HCT116 (cell line): ENCODE data around the gene FNDC8. TPM values are rescaled to one million over a fixed set of nuclear protein-coding genes. Genes with fewer than 3 reads are reported as not detected.

Experiments used
- ATAC-seq: fragments of 200-7000 bp; cut with Tn5 transposase; 2 replicates; pipeline ENCODE4 v1.9.1; 2020; ENCODE audit warnings: mild to moderate bottlenecking, moderate library complexity
- BruUV-seq: library from RNA; stranded (reverse); fragments of 400-500 nt; replicated peaks from 2 replicates; lab custom pipeline; 2021; lab: Mats Ljungman, UMichigan
- CTCF ChIA-PET: fragments of 300-600 bp; sonication (Branson Sonifier 250); formaldehyde crosslinking; loops from one replicate; lab custom pipeline; 2021; ENCODE audit warnings: antibody characterized with exemption; lab: Charles Lee
- POLR2A ChIA-PET: fragments of 300-600, 350-600 bp; sonication (Branson Sonifier 250); formaldehyde crosslinking; loops from one replicate; lab custom pipeline; 2021; ENCODE audit warnings: antibody characterized with exemption; lab: Charles Lee
- RAD21 ChIA-PET, 2 experiments: fragments of 300-600 bp; sonication (Branson Sonifier 250); formaldehyde crosslinking; loops; one replicate each; lab custom pipeline; 2023; ENCODE audit warnings: low total read pairs in 2 of 2; ENCODE audit not compliant: uncharacterized antibody in 2 of 2, unreplicated experiment in 2 of 2, low non-redundant PET in 1 of 2; lab: Charles Lee
- DNase-seq: peaks from one replicate; pipeline ENCODE4 v3.0.0-alpha.2; 2010; ENCODE audit warnings: low read depth, low spot score
- H2AFZ ChIP-seq: fragments of 200-600 bp; shearing (Covaris generic), sonication (generic); 2 replicates; pipeline ENCODE4 v1.6.1; 2017; ENCODE audit warnings: low read depth, mixed run types, mixed read lengths, antibody characterized with exemption, low read length; ENCODE audit not compliant: poor library complexity, severe bottlenecking
- H3K27ac ChIP-seq: 2 replicates; pipeline ENCODE4 v1.5.1; 2012; ENCODE audit warnings: low read depth, low read length
- H3K27me3 ChIP-seq: fragments of 200-600 bp; sonication (generic); 2 replicates; pipeline ENCODE4 v1.6.1; 2016; ENCODE audit warnings: mixed run types, low read length, mixed read lengths; ENCODE audit not compliant: insufficient read depth
- H3K36me3 ChIP-seq, 2 experiments: fragments of 200-500 bp in 1 of 2; fragments of 200-600 bp in 1 of 2; sonication (Bioruptor generic) in 1 of 2; sonication (generic) in 1 of 2; 2 replicates each; pipeline versions ENCODE4 v1.5.1 to v1.6.1; 2014 to 2016; ENCODE audit warnings: low read length in 2 of 2, inconsistent platforms in 1 of 2, mixed read lengths in 1 of 2, mixed run types in 1 of 2; ENCODE audit not compliant: insufficient read depth in 2 of 2, control insufficient read depth in 1 of 2
- H3K4me1 ChIP-seq, 2 experiments: fragments of 200-600 bp in 1 of 2; sonication (generic) in 1 of 2; 2 replicates each; pipeline versions ENCODE4 v1.5.1 to v1.6.1; 2012 to 2017; ENCODE audit warnings: low read length in 2 of 2, inconsistent platforms in 1 of 2, mild to moderate bottlenecking in 1 of 2, mixed read lengths in 1 of 2, mixed run types in 1 of 2, moderate library complexity in 1 of 2; ENCODE audit not compliant: insufficient read depth in 2 of 2, control insufficient read depth in 1 of 2
- H3K4me2 ChIP-seq: fragments of 200-600 bp; sonication (generic); 2 replicates; pipeline ENCODE4 v1.6.1; 2017; ENCODE audit warnings: mixed run types, low read length, mixed read lengths
- H3K4me3 ChIP-seq, 2 experiments: fragments of 200-600 bp in 1 of 2; sonication (generic) in 1 of 2; replicated peaks in 1 of 2; 2 replicates each; pipeline ENCODE4 v1.5.1; 2011 to 2016; ENCODE audit warnings: low read length in 2 of 2, control low read depth in 1 of 2, low read depth in 1 of 2, mild to moderate bottlenecking in 1 of 2, mixed read lengths in 1 of 2, mixed run types in 1 of 2
- H3K79me2 ChIP-seq: fragments of 200-600 bp; sonication (generic); 2 replicates; pipeline ENCODE4 v1.6.1; 2017; ENCODE audit warnings: mild to moderate bottlenecking, mixed run types, low read length, moderate library complexity, mixed read lengths; ENCODE audit not compliant: insufficient read depth
- H3K9ac ChIP-seq: fragments of 200-600 bp; sonication (generic); 2 replicates; pipeline ENCODE4 v1.6.1; 2016; ENCODE audit warnings: low read length, mixed read lengths
- H3K9me2 ChIP-seq: fragments of 200-600 bp; sonication (generic), shearing (Covaris generic); 2 replicates; pipeline ENCODE4 v1.6.1; 2017; ENCODE audit warnings: mixed run types, mild to moderate bottlenecking, moderate library complexity; ENCODE audit not compliant: insufficient read depth
- H3K9me3 ChIP-seq, 2 experiments: fragments of 200-500 bp in 1 of 2; fragments of 200-600 bp in 1 of 2; sonication (Bioruptor generic) in 1 of 2; sonication (generic) in 1 of 2; 2 replicates each; pipeline ENCODE4 v1.6.1; 2014 to 2017; ENCODE audit warnings: low read length in 2 of 2, mixed read lengths in 2 of 2, inconsistent platforms in 1 of 2, low read depth in 1 of 2, mild to moderate bottlenecking in 1 of 2, mixed run types in 1 of 2, moderate library complexity in 1 of 2; ENCODE audit not compliant: control insufficient read depth in 1 of 2, insufficient read depth in 1 of 2
- H4K20me1 ChIP-seq: fragments of 200-600 bp; sonication (generic), shearing (Covaris generic); 2 replicates; pipeline ENCODE4 v1.6.1; 2017; ENCODE audit warnings: mixed run types, mild to moderate bottlenecking, moderate library complexity; ENCODE audit not compliant: insufficient read depth
- CBX3 ChIP-seq: IDR thresholded peaks from 2 replicates; pipeline ENCODE4 v1.6.1; 2012; ENCODE audit warnings: low read depth
- CTCF ChIP-seq, 3 experiments: fragments of 200-600 bp in 1 of 3; sonication (generic) in 1 of 3; IDR thresholded peaks in 2 of 3; conservative IDR thresholded peaks in 1 of 3; 2 replicates each; pipeline ENCODE4 v1.5.1; 2012 to 2017; ENCODE audit warnings: low read depth in 2 of 3, low read length in 2 of 3, antibody characterized with exemption in 1 of 3, borderline replicate concordance in 1 of 3, control low read depth in 1 of 3, mild to moderate bottlenecking in 1 of 3, mixed read lengths in 1 of 3, mixed run types in 1 of 3, moderate library complexity in 1 of 3; ENCODE audit not compliant: insufficient read depth in 1 of 3
- EGR1 ChIP-seq: IDR thresholded peaks from 2 replicates; pipeline ENCODE4 v1.6.1; 2012; ENCODE audit warnings: low read depth
- ELF1 ChIP-seq: IDR thresholded peaks from 2 replicates; pipeline ENCODE4 v1.6.1; 2012; ENCODE audit warnings: low read depth, borderline replicate concordance
- EZH2phosphoT487 ChIP-seq: fragments of 200-600 bp; IDR thresholded peaks from 2 replicates; pipeline ENCODE4 v1.6.1; 2018; ENCODE audit warnings: antibody characterized with exemption, borderline replicate concordance
- FOSL1 ChIP-seq: IDR thresholded peaks from 2 replicates; pipeline ENCODE4 v1.6.1; 2012; ENCODE audit warnings: low read depth
- JUND ChIP-seq: IDR thresholded peaks from 2 replicates; pipeline ENCODE4 v1.6.1; 2012
- MAX ChIP-seq: IDR thresholded peaks from 2 replicates; pipeline ENCODE4 v1.6.1; 2012
- RAD21 ChIP-seq: IDR thresholded peaks from 2 replicates; pipeline ENCODE4 v1.6.1; 2012; ENCODE audit warnings: low read depth, mild to moderate bottlenecking
- REST ChIP-seq: IDR thresholded peaks from 2 replicates; pipeline ENCODE4 v1.6.1; 2012; ENCODE audit warnings: low read depth
- SIN3A ChIP-seq: IDR thresholded peaks from 2 replicates; pipeline ENCODE4 v1.6.1; 2012; ENCODE audit warnings: low read depth
- SP1 ChIP-seq: IDR thresholded peaks from 2 replicates; pipeline ENCODE4 v1.6.1; 2012; ENCODE audit warnings: low read depth
- SRF ChIP-seq: IDR thresholded peaks from 2 replicates; pipeline ENCODE4 v1.6.1; 2012; ENCODE audit warnings: low read depth
- TCF7L2 ChIP-seq: IDR thresholded peaks from 2 replicates; pipeline ENCODE4 v1.7.0; 2011; ENCODE audit warnings: borderline replicate concordance, inconsistent platforms; ENCODE audit not compliant: insufficient read depth, insufficient read length; ENCODE audit errors: extremely low read depth
- YY1 ChIP-seq: IDR thresholded peaks from 2 replicates; pipeline ENCODE4 v1.6.1; 2011; ENCODE audit warnings: low read length, low read depth, moderate library complexity, mild to moderate bottlenecking; ENCODE audit not compliant: insufficient replicate concordance; ENCODE audit errors: extremely low read depth
- ZFX ChIP-seq: fragments of 450-650 bp; IDR thresholded peaks from 2 replicates; pipeline ENCODE4 v1.6.1; 2017
- ZNF274 ChIP-seq: fragments of 200-500 bp; sonication (Bioruptor generic); IDR thresholded peaks from 2 replicates; pipeline ENCODE4 v1.6.1; 2014; ENCODE audit warnings: mild to moderate bottlenecking, low read depth, low read length, inconsistent platforms
- intact Hi-C: fragments of 100-400 bp; cut with micrococcal nuclease; formaldehyde crosslinking; loops from 2 replicates; pipeline ENCODE4 v1.10.0; 2022
- total RNA-seq: library from RNA; stranded (reverse); gene quantifications from one replicate; pipeline ENCODE4 v1.2.1, GENCODE V29; 2021; ENCODE audit not compliant: unreplicated experiment

Gene FNDC8
- total RNA-seq, 1 experiment from 2014 or later: not detected

- Histone ChIP-seq H3K4me1 (peaks cover 16 to 19% of the 10 kb centered on the region in 2 experiments), H4K20me1 (no peaks in the 10 kb centered on the region), H3K9me3 (no peaks in the 10 kb centered on the region), H3K27me3 (no peaks in the 10 kb centered on the region), H2AFZ (no peak overlapping the region), H3K79me2 (no peaks in the 10 kb centered on the region), H3K36me3 (peaks cover 4 to 9% of the 10 kb centered on the region in 2 experiments), H3K4me2 (peak overlapping the region; percentile 63), H3K9me2 (no peaks in the 10 kb centered on the region), H3K27ac (peak overlapping the region; percentile 51; the same call in 1 of the 2 replicates), H3K9ac (0 out of 2 replicates have a peak overlapping the region, but pooled peaks have one; percentile 59), H3K4me3 (no peak overlapping the region)
- intact Hi-C loops: no loop called here
- ChIA-PET POLR2A (no interaction called here), RAD21 (no interaction called here), CTCF (no interaction called here)
- no TSS peak for BruUV-seq
- no peak for DNase-seq
- no peak for TF ChIP-seq FOSL1
- TF ChIP-seq CBX3: no peak
- ATAC-seq: no peak
These were observed 25.7 kb upstream of the FNDC8 start for GRCh38 chr17:35095741-35096140.

- POLR2A ChIA-PET: no interaction called here
- no peaks in the 10 kb centered on the region for H3K9me3 ChIP-seq
- H2AFZ ChIP-seq: no peak overlapping the region
- no peak overlapping the region for H3K4me3 ChIP-seq
- no peak overlapping the region for H3K9ac ChIP-seq
- no peak overlapping the region for H3K4me2 ChIP-seq
- H3K4me1 ChIP-seq: peaks cover 16 to 19% of the 10 kb centered on the region in 2 experiments
- H3K27me3 ChIP-seq: no peaks in the 10 kb centered on the region
- CTCF ChIA-PET: no interaction called here
- no peaks in the 10 kb centered on the region for H3K9me2 ChIP-seq
- BruUV-seq: no TSS peak
- TF ChIP-seq YY1 (no peak), SRF (no peak), ZFX (no peak), ZNF274 (no peak), MAX (no peak), CTCF (IDR thresholded peaks at IDR 0.05 in 2 of 3, conservative IDR thresholded peaks at IDR 0.05 in 1 of 3; ENCODE audit: borderline replicate concordance in 1 of 3, insufficient read depth in 1 of 3, low read depth in 2 of 3, low read length in 2 of 3) (no peak), REST (no peak), TCF7L2 (no peak), EZH2phosphoT487 (no peak), RAD21 (no peak), FOSL1 (no peak), SP1 (no peak), JUND (no peak), ELF1 (no peak), SIN3A (no peak), EGR1 (no peak)
- TF ChIP-seq, all 23 proteins: peak for 0
- intact Hi-C loops: no loop called here
- RAD21 ChIA-PET: no interaction called here
- H3K36me3 ChIP-seq: peaks cover 9 to 13% of the 10 kb centered on the region in 2 experiments
- DNase-seq (no peak), ATAC-seq (no peak)
- H4K20me1 ChIP-seq: no peaks in the 10 kb centered on the region
- H3K79me2 ChIP-seq: no peaks in the 10 kb centered on the region
- H3K27ac ChIP-seq: no peak overlapping the region
These were observed 23.6 kb upstream of the FNDC8 start for GRCh38 chr17:35097776-35098175.
